ENCODE results near the gene EPS8L3.

DNA sequence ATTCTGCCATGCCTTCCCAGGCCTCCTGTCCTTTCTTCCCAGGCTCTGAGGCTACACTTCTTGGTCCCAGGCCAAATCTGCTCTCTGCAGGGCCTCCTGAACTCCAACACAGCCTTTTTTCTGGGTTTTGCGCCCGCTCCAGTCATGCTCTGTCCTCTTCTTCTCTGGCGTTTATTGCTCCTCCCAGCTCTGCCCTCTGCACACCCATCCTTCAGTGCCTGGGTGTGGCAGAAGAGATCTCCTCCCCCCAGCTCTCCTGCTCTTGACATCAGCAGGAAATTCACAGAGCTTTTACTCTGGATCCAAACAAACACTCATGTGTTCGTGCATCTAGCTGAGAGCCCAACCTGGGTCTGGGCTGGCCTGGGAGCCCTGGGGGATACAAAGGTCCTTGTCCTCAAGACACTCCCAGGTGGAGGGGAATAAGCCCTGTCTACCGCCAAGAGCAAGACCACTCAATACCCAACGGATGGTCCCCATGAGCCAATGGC lies 22.9 kb upstream of the EPS8L3 start:
- TF ChIP-seq POLR2AphosphoS5 (IDR thresholded peaks at IDR 0.05; ENCODE audit: low read depth, low read length) (no peak), TAF1 (IDR thresholded peaks at IDR 0.05; ENCODE audit: borderline replicate concordance, insufficient read depth, low read length) (no peak), SIN3A (IDR thresholded peaks at IDR 0.05; ENCODE audit: borderline replicate concordance, insufficient read depth, low read length) (no peak)

Measured in PFSK-1 (cell line).